ENCODE measurements around the gene PDCL2. TPM values are rescaled to one million over a fixed set of nuclear protein-coding genes. Genes with fewer than 3 reads are reported as not detected.

Gene PDCL2
- total RNA-seq, 1 experiment from 2014 or later = not detected

DNA sequence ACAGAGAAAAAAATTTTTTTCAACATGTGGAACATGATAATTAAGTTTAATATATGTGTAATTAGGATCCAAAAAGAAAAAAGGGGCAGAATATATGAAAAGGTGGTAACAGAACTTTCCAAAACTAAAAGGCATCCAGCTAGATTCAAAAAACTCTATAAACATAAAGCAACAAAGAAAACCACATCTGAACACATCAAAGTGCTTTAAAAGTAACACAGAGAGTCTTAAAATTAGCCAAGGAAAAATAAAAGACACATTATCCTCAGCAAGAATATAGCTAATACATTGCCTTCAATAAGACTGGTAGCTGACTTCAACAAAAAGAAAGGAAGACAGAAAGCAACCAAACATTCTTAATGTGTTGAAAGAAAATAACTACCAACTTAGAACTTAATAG lies 53.5 kb downstream of the PDCL2 start:
- intact Hi-C loops (cut with micrococcal nuclease) = no loop called here
- DNase-seq = no peak
- no peak overlapping the region for H2AFZ ChIP-seq (ENCODE audit: low read length)
- ChIA-PET POLR2A (ENCODE audit: unreplicated experiment) (no interaction called here), CTCF (no interaction called here)
- TF ChIP-seq, protein P1, sequence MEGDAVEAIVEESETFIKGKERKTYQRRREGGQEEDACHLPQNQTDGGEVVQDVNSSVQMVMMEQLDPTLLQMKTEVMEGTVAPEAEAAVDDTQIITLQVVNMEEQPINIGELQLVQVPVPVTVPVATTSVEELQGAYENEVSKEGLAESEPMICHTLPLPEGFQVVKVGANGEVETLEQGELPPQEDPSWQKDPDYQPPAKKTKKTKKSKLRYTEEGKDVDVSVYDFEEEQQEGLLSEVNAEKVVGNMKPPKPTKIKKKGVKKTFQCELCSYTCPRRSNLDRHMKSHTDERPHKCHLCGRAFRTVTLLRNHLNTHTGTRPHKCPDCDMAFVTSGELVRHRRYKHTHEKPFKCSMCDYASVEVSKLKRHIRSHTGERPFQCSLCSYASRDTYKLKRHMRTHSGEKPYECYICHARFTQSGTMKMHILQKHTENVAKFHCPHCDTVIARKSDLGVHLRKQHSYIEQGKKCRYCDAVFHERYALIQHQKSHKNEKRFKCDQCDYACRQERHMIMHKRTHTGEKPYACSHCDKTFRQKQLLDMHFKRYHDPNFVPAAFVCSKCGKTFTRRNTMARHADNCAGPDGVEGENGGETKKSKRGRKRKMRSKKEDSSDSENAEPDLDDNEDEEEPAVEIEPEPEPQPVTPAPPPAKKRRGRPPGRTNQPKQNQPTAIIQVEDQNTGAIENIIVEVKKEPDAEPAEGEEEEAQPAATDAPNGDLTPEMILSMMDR (conservative IDR thresholded peaks at IDR 0.05; ENCODE audit: low read depth, low read length) = no peak
- TF ChIP-seq EZH2 (IDR thresholded peaks at IDR 0.05; ENCODE audit: low read length, unreplicated experiment) (no peak), EZH2phosphoT487 (IDR thresholded peaks at IDR 0.05; ENCODE audit: borderline replicate concordance, low read length) (no peak)
- peaks cover 95% of the 10 kb centered on the region for H3K79me2 ChIP-seq (ENCODE audit: low read length)
- H3K4me3 ChIP-seq (ENCODE audit: low read length) = no peak overlapping the region
- no peak overlapping the region for H3K27ac ChIP-seq (ENCODE audit: low read length)
- no peak overlapping the region for H3K4me2 ChIP-seq (ENCODE audit: low read length)
- H3K27me3 ChIP-seq (ENCODE audit: low read length) = no peaks in the 10 kb centered on the region
- no peak overlapping the region for H3K9ac ChIP-seq (ENCODE audit: low read length)
- peaks cover 10% of the 10 kb centered on the region for H3K4me1 ChIP-seq (ENCODE audit: insufficient read depth, low read length)
- no peaks in the 10 kb centered on the region for H3K9me2 ChIP-seq (replicated peaks; ENCODE audit: low read length)
- no peaks in the 10 kb centered on the region for H3F3A ChIP-seq (ENCODE audit: low read length, unreplicated experiment)
- ATAC-seq = no peak
- BruUV-seq (replicated peaks) = no TSS peak
- H4K20me1 ChIP-seq (ENCODE audit: low read length) = no peaks in the 10 kb centered on the region; the same call in 1 of the 2 replicates
- H3K9me3 ChIP-seq (ENCODE audit: low read length) = no peaks in the 10 kb centered on the region
- peaks cover 14% of the 10 kb centered on the region for H3K36me3 ChIP-seq (ENCODE audit: low read depth, low read length)

DNA sequence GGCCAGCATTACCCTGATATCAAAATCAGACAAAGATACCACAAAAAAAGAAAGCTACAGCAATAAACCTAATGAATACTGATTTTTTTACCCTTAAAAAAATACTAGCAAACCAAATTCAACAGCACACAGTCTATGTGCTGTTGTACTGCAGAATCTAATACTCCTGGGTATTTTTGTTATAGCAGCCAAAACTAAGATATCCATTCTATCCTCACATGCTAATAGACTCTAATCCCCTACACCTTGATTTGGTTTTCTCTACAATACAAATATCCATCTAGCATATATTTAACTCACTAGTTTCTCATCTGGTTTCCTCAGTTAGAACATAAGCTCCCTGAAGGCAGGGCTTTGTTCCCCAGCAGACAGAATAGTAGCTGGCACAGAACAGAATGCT lies 57.7 kb downstream of the PDCL2 start:
- H3K9me3 ChIP-seq (ENCODE audit: low read length) = no peaks in the 10 kb centered on the region
- H3K27ac ChIP-seq (ENCODE audit: low read length) = no peak overlapping the region
- no peak overlapping the region for H3K4me2 ChIP-seq (ENCODE audit: low read length)
- H3K27me3 ChIP-seq (ENCODE audit: low read length) = no peaks in the 10 kb centered on the region
- H3K9me2 ChIP-seq (replicated peaks; ENCODE audit: low read length) = no peaks in the 10 kb centered on the region
- peaks cover 20% of the 10 kb centered on the region for H3K36me3 ChIP-seq (ENCODE audit: low read depth, low read length)
- TF ChIP-seq EZH2phosphoT487 (IDR thresholded peaks at IDR 0.05; ENCODE audit: borderline replicate concordance, low read length) (no peak), EZH2 (IDR thresholded peaks at IDR 0.05; ENCODE audit: low read length, unreplicated experiment) (no peak)
- TF ChIP-seq, protein P1 (conservative IDR thresholded peaks at IDR 0.05; ENCODE audit: low read depth, low read length) = no peak
- POLR2A ChIA-PET (ENCODE audit: unreplicated experiment) = no interaction called here
- no peaks in the 10 kb centered on the region; the same call in 1 of the 2 replicates for H4K20me1 ChIP-seq (ENCODE audit: low read length)
- H3F3A ChIP-seq (ENCODE audit: low read length, unreplicated experiment) = no peaks in the 10 kb centered on the region
- H3K4me3 ChIP-seq (ENCODE audit: low read length) = no peak overlapping the region
- CTCF ChIA-PET = no interaction called here
- intact Hi-C loops (cut with micrococcal nuclease) = no loop called here
- no peak for DNase-seq
- H3K9ac ChIP-seq (ENCODE audit: low read length) = no peak overlapping the region
- no peaks in the 10 kb centered on the region for H3K4me1 ChIP-seq (ENCODE audit: insufficient read depth, low read length)
- no peak for ATAC-seq
- H3K79me2 ChIP-seq (ENCODE audit: low read length) = peaks cover 100% of the 10 kb centered on the region
- no peak overlapping the region for H2AFZ ChIP-seq (ENCODE audit: low read length)
- no TSS peak for BruUV-seq (replicated peaks)

DNA sequence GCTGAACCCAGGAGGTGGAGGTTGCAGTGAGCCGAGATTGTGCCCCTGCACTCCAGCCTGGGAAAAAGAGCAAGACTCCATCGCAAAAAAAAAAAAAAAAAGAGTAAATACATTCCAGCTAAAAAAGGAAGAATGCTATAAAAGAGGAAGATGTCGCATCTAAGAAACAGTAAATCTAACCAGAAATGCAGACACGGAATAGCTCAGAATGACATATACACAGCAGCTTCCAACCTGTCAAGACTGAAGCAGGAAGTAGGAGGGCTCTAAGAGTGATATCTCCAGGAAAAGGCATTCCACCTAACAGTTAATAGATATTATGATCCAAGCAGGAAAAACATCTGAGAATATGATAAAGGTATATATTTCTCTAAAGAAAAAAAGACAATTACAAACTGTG lies 61.4 kb downstream of the PDCL2 start:
- DNase-seq = no peak
- H3F3A ChIP-seq (ENCODE audit: low read length, unreplicated experiment) = no peaks in the 10 kb centered on the region
- no peak for ATAC-seq
- H3K79me2 ChIP-seq (ENCODE audit: low read length) = peaks cover 95% of the 10 kb centered on the region
- no TSS peak for BruUV-seq (replicated peaks)
- H3K9me2 ChIP-seq (replicated peaks; ENCODE audit: low read length) = no peaks in the 10 kb centered on the region
- no peaks in the 10 kb centered on the region for H3K9me3 ChIP-seq (ENCODE audit: low read length)
- no peak overlapping the region for H3K4me2 ChIP-seq (ENCODE audit: low read length)
- no peaks in the 10 kb centered on the region for H3K4me1 ChIP-seq (ENCODE audit: insufficient read depth, low read length)
- TF ChIP-seq, protein P1 (conservative IDR thresholded peaks at IDR 0.05; ENCODE audit: low read depth, low read length) = no peak
- TF ChIP-seq EZH2 (IDR thresholded peaks at IDR 0.05; ENCODE audit: low read length, unreplicated experiment) (no peak), EZH2phosphoT487 (IDR thresholded peaks at IDR 0.05; ENCODE audit: borderline replicate concordance, low read length) (no peak)
- H3K9ac ChIP-seq (ENCODE audit: low read length) = no peak overlapping the region
- no peak overlapping the region for H3K4me3 ChIP-seq (ENCODE audit: low read length)
- H3K36me3 ChIP-seq (ENCODE audit: low read depth, low read length) = peaks cover 20% of the 10 kb centered on the region
- no peak overlapping the region for H2AFZ ChIP-seq (ENCODE audit: low read length)
- intact Hi-C loops (cut with micrococcal nuclease) = no loop called here
- no peak overlapping the region for H3K27ac ChIP-seq (ENCODE audit: low read length)
- ChIA-PET POLR2A (ENCODE audit: unreplicated experiment) (interaction anchor here (0.6 kb wide), 1 partner anchor 11 kb away, joined by 4 read pairs; no protein-coding TSS in a partner anchor), CTCF (no interaction called here)
- H3K27me3 ChIP-seq (ENCODE audit: low read length) = no peaks in the 10 kb centered on the region
- no peaks in the 10 kb centered on the region for H4K20me1 ChIP-seq (ENCODE audit: low read length)
